HCT116 (cell line): ENCODE measurements around the gene NEMP2.
"Not testable (repeated sequence)": the region's sequence is repeated elsewhere in the genome, so short reads cannot be mapped to it uniquely, and the experiment has no call there.

Source experiments
- CEBPB ChIP-seq: IDR thresholded peaks from 2 replicates; pipeline ENCODE4 v1.6.1; 2012; ENCODE audit warnings: low read depth
- EGR1 ChIP-seq: IDR thresholded peaks from 2 replicates; pipeline ENCODE4 v1.6.1; 2012; ENCODE audit warnings: low read depth
- JUND ChIP-seq: IDR thresholded peaks from 2 replicates; pipeline ENCODE4 v1.6.1; 2012
- POLR2A ChIP-seq: IDR thresholded peaks from 2 replicates; pipeline ENCODE4 v1.7.0; 2011; ENCODE audit warnings: borderline replicate concordance; ENCODE audit not compliant: insufficient read depth, insufficient read length; ENCODE audit errors: extremely low read depth
- SP1 ChIP-seq: IDR thresholded peaks from 2 replicates; pipeline ENCODE4 v1.6.1; 2012; ENCODE audit warnings: low read depth
- SRF ChIP-seq: IDR thresholded peaks from 2 replicates; pipeline ENCODE4 v1.6.1; 2012; ENCODE audit warnings: low read depth
- TF ChIP-seq, protein P1 (sequence below), 3 experiments: fragments of 200-600 bp in 1 of 3; sonication (generic) in 1 of 3; IDR thresholded peaks in 2 of 3; conservative IDR thresholded peaks in 1 of 3; 2 replicates each; pipeline ENCODE4 v1.5.1; 2012 to 2017; ENCODE audit warnings: low read depth in 2 of 3, low read length in 2 of 3, antibody characterized with exemption in 1 of 3, borderline replicate concordance in 1 of 3, control low read depth in 1 of 3, mild to moderate bottlenecking in 1 of 3, mixed read lengths in 1 of 3, mixed run types in 1 of 3, moderate library complexity in 1 of 3; ENCODE audit not compliant: insufficient read depth in 1 of 3

DNA sequence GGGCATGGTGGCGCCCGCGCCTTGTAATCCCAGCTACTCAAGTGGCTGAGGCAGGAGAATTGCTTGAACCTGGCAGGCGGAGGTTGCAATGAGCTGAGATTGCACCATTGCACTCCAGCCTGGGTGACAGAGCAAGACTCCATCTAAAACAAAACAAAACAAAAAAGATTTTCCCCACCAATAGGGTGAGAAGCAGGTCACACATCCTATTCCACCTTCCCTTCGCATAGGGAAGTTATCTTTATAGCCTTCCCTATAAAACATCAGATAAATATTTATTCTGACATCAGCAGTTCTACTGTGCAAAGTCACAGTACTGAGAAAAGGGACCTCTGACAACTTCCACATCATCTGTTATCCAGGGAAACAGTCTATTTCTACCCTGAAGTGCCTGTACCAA, 24.6 kb downstream of the NEMP2 start:
- TF ChIP-seq, protein P1, sequence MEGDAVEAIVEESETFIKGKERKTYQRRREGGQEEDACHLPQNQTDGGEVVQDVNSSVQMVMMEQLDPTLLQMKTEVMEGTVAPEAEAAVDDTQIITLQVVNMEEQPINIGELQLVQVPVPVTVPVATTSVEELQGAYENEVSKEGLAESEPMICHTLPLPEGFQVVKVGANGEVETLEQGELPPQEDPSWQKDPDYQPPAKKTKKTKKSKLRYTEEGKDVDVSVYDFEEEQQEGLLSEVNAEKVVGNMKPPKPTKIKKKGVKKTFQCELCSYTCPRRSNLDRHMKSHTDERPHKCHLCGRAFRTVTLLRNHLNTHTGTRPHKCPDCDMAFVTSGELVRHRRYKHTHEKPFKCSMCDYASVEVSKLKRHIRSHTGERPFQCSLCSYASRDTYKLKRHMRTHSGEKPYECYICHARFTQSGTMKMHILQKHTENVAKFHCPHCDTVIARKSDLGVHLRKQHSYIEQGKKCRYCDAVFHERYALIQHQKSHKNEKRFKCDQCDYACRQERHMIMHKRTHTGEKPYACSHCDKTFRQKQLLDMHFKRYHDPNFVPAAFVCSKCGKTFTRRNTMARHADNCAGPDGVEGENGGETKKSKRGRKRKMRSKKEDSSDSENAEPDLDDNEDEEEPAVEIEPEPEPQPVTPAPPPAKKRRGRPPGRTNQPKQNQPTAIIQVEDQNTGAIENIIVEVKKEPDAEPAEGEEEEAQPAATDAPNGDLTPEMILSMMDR (IDR thresholded peaks at IDR 0.05 in 2 of 3, conservative IDR thresholded peaks at IDR 0.05 in 1 of 3; ENCODE audit: borderline replicate concordance in 1 of 3, insufficient read depth in 1 of 3, low read depth in 2 of 3, low read length in 2 of 3): not testable (repeated sequence)
- TF ChIP-seq SP1, EGR1, POLR2A, CEBPB, SRF, JUND: not testable (repeated sequence)
